GM12891 (cell line): ENCODE data around the gene FKBP5.

Experiments
- PAX5 ChIP-seq: IDR thresholded peaks from 2 replicates; pipeline ENCODE4 v1.6.1; 2011; ENCODE audit warnings: low read length, moderate library complexity, mild to moderate bottlenecking; ENCODE audit not compliant: insufficient read depth, severe bottlenecking
- POLR2A ChIP-seq: IDR thresholded peaks from 2 replicates; pipeline ENCODE4 v1.6.1; 2011; ENCODE audit warnings: low read depth, low read length, control low read depth
- POLR2AphosphoS5 ChIP-seq: IDR thresholded peaks from 2 replicates; pipeline ENCODE4 v1.6.1; 2011; ENCODE audit warnings: low read depth, low read length, control low read depth
- SPI1 ChIP-seq: IDR thresholded peaks from 2 replicates; pipeline ENCODE4 v1.6.1; 2011; ENCODE audit warnings: low read depth, low read length, control low read depth
- TAF1 ChIP-seq: IDR thresholded peaks from 2 replicates; pipeline ENCODE4 v1.6.1; 2011; ENCODE audit warnings: low read depth, low read length, control low read depth

- TF ChIP-seq POLR2AphosphoS5 = no peak
- no peak for TF ChIP-seq TAF1
- TF ChIP-seq POLR2A = no peak
- no peak for TF ChIP-seq SPI1
- TF ChIP-seq PAX5 = no peak
These were observed 23.8 kb downstream of the FKBP5 start for GRCh38 chr6:35664945-35665344.
